Activated T-cell treated with anti-CD3 and anti-CD28 coated beads, Interleukin-2, amount 50 U/mL, for 48 hours (primary cell): Measurements from ENCODE around the gene CYB561A3.

Experiments used
- DNase-seq, 2 experiments: peaks; one replicate each; pipeline ENCODE4 v3.0.0-alpha.2; 2020

Gene CYB561A3

DNA sequence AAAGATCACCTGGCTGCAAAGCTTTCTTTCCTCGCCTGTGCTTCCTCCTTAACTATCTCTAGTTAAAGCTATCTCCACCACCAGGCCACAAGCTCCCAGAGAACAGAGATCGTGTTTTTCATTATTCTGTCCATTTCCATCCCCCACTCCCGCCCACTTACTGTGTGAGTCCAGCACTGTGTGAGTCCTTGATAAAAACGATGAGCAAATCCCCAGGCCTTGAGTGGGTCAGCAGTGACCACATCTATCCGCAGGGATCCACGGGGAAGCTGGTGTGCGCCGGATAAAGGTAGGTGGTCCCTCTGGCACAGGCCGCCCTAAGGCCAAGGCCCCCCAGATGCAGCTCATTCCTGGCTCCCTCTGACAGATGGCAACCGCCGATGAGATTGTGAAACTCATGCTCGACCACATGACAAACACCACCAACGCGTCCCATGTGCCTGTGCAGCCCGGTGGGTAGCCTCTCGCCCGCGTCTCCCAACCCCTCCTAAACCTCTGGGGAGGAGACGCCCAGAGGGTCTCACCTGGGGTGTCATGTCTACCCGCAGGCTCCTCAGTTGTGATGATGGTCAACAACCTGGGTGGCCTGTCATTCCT lies 19.4 kb downstream of the CYB561A3 start:
- no peak for DNase-seq

GRCh38 chr11:61341706-61342105 lies 20.0 kb downstream of the CYB561A3 start:
- no peak for DNase-seq

DNA sequence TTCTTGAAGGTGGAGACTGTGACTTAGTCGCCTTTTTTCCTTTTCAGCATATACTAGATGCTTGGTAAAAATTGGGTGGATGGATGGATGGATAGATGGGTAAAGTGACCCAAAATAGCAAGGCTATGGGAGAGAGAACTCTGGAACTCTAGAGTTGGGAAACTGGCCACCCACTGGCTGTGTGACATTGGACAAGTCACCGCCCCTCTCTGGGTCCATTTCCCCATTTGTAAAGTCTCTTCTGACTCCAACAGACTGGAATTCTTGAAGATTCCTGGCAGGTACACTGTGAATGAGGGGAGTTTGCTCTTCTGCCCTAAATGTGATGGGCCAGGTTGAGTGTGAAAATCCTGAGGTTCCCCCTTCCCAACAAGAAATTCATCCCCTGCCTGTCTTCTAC lies 20.7 kb downstream of the CYB561A3 start:
- no peak for DNase-seq

DNA sequence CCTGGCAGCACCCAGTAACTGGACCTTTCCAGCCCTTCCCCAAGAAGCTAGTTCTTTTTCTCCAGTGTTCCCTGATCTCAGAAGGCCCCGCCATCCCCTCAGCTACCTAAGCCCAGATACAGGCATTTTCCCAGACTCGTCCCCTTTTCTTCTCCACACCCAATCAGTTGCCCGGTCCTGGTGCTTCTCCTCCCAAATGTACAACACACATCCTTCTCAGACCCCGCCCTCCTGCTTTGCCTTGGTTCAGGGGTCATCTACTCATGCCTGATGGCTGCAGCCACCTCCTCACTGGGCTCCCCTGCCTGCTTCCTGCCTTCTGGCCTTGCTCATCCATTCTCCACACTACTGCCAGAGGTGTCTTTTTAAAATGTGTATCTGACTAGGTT lies 22.2 kb downstream of the CYB561A3 start:
- no peak for DNase-seq

GRCh38 chr11:61338783-61339489 lies 22.7 kb downstream of the CYB561A3 start:
- no peak for DNase-seq

- DNase-seq = no peak
Measured at GRCh38 chr11:61337706-61338470, 23.8 kb downstream of the CYB561A3 start.

GRCh38 chr11:61336171-61336935 lies 25.3 kb downstream of the CYB561A3 start:
- DNase-seq = peak; percentile 86 to 91

DNA sequence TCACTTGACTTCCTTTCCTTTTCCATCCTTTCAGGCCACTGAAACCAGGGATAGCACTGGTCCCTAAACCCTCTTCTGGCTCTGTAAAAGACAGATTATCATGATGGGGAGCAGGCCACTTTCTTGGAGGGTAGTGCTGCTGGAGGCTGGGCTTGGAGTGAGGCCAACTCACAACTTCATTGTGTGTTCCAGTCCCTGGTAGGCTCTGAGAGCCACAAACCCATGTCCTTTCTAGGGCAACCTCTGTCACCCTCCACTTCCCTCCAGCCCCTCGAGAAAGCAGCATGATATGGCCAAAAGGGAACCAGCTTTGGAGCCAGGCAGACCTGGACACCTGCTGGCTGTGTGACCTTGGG lies 26.3 kb downstream of the CYB561A3 start:
- no peak for DNase-seq

DNA sequence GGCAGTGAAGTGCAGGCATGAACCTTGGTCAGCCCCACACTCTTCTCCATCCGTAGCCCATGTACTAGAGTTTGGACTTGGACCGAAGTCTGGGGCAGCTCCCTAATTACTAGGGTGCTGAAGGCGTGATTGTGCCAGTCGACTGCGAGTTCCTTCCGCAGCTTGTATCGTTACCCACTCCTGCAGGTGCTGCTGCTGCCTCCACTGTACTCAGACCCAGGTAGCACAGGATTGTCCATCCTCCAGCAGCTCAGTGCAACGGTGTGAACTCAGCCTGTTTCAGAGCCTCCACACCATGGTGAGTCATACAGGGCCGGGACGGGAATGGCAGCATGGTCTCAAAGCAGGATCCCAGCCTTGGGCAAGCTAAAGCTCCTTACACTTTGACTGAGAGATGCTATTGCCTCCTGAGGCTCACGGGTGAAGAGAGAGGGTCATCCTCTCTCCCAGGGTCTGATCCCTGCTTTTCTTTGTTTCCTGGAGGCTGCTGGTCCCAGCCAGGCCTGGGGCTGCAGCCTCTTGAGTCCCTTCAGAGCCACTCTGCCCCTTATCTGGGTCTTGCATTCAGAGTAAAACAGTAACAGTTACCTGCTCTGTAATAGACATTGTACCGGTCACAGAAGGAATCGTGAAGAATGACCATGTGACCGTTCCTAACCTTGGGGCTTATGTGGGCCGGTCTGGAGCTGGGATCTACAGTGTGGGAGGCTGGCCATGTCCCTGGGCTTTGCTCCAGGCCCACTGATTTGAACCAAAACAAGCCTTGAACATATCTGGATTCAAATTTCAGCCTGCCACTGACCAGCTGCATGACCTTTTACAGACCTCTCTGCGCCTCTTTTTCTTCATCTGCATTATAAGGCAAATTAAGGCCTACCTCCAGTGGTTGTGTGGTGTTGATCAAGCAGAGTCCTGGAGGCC lies 27.0 kb downstream of the CYB561A3 start:
- peak; percentile 28 to 31 for DNase-seq

- peak; percentile 26 to 56 for DNase-seq
Measured at GRCh38 chr11:61333550-61334433, 27.9 kb downstream of the CYB561A3 start.

- DNase-seq = peak; percentile 98 to 99
Measured at GRCh38 chr11:61332797-61333549, 28.7 kb downstream of the CYB561A3 start, which contains the start of the genes DDB1 and TKFC. Gene DDB1 (minus strand): TSS chr11:61333105. CDS start chr11:61332968, 137 bp downstream. Gene TKFC (plus strand): TSS chr11:61333228. CDS start chr11:61334729, 1,501 bp downstream.

DNA sequence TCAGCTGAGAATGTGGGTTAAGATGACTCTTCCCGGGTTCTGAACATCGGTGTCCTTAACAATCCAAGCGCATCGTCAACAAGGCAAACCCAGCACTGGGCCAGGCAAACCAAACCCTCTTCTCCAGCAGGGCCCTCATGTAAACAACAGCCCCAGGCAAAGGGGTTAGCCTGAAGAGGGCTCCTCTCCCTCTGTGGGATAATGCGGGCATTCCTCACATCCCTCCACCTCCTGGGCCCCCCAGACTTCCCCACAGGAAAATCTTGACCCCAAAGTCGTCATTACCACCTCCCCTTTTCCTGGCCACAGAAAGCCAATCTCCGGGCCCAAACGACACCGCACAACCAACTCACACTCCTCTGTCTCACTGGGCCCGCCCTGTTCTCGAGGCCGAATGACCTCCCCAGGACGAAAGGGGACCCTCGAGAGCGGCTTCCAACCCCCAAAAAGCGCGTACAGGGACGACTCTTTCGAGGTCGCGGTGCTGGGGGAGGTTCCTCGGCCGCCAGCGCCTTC lies 29.3 kb downstream of the CYB561A3 start:
- DNase-seq = peak in 1 of 2 experiments; percentile 27

GRCh38 chr11:61331651-61332050 lies 30.0 kb downstream of the CYB561A3 start:
- DNase-seq = no peak

GRCh38 chr11:61329871-61330270 lies 31.8 kb downstream of the CYB561A3 start:
- DNase-seq = no peak

- no peak for DNase-seq
Measured at GRCh38 chr11:61328351-61328750, 33.3 kb downstream of the CYB561A3 start.

- DNase-seq = no peak
Measured at GRCh38 chr11:61327669-61328071, 34.0 kb downstream of the CYB561A3 start.

GRCh38 chr11:61325649-61326414 lies 35.9 kb downstream of the CYB561A3 start:
- DNase-seq = no peak

GRCh38 chr11:61315260-61315659 lies 46.4 kb downstream of the CYB561A3 start:
- DNase-seq = no peak

- DNase-seq = no peak
Measured at GRCh38 chr11:61310749-61311148, 50.9 kb downstream of the CYB561A3 start.
